HG02938 (cell line): ENCODE results near the gene MR1.
"Not testable (repeated sequence)": the region's sequence is repeated elsewhere in the genome, so short reads cannot be mapped to it uniquely, and the experiment has no call there.

Experiments
- ATAC-seq: cut with Tn5 transposase; IDR thresholded peaks from one replicate; pipeline ENCODE4 v1.9.1; 2021; ENCODE audit warnings: mild to moderate bottlenecking, moderate library complexity; ENCODE audit not compliant: unreplicated experiment

The MR1 gene

DNA sequence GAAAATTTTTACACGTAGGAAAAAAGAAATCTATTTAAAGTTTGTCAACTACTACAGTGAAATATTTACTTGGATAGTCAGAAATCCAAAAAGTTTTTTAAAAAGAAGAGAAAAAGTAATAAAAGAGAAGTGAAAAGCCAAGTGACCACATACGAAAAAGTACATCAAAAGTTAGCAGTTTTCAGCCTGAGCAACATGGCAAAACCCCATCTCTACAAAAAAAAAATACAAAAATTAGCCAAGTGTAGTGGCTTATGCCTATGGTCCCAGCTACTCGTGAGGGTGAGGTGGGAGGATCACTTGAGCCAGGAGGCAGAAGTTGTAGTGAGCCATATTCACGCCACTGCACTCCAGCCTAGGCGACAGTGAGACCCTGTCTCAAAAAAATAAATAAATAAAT is 5.2 kb upstream of the MR1 start:
- no peak for ATAC-seq

DNA sequence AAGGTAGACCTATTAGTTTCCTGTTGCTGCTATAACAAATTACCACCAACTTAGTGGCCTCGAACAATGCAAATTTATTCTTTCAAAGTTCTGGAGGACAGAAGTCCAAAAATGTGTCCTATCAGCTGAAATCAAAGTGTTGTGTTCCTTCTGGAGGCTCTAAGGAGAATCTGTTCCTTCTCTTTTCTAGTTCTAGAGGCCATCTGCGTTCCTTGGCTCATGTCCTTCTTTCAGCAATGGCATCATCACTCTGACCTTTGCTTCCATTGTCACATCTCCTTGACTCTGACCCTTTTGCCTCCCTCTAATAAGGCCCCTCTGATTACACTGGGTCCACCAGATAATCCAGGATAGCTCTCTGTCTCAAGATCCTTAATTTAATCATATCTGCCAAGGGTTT is 1.2 kb upstream of the MR1 start:
- no peak for ATAC-seq

DNA sequence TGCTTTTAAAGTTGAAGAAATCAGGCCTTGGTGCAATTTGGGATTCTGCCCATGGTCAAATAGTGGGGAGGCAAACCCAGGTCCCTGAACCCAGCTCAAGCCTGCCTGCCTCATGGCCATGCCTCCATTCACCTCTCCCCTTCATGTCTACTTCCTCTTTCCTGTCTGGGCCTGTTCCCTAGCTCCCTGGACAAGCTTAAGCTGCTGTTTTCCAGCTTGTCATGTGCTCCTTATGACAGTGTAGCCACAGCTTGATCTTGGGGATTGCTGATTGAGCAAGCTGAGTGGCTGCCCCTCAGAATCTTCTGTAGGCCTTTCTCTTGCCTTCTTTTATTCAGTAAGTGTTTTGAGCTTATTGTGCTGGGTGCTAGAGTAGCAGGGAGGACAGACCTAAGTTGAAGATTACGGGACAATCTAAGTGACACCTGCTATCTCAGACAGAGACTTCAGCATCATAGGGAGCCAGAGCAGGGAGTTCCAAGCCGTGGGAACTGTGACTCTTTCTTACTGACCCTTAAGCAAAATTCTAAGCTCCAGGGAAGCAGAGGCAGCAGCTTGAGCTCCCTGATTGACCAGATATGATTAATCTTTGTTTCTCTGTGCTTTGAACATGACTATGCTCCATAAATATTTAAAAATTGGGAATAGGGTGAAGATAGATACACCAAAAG is 520 bp upstream of the MR1 start:
- ATAC-seq = peak; percentile 27

DNA sequence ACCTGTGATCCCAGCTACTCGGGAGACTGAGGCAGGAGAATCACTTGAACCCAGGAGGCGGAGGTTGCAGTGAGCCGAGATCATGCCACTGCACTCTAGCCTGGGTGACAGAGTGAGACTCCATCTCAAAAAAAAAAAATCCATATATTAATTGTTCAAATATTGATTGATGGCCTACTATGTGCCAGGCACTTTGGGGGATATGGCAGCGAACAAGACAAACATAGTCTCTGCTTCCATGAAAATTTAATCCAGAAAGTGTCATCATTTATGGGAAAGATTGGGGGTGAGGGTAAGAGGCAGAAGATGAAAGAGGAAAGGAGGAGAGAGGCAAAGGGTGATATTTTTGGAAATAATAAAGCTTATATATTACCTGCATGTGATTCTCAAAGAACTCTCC is 1.4 kb downstream of the MR1 start:
- not testable (repeated sequence) for ATAC-seq

DNA sequence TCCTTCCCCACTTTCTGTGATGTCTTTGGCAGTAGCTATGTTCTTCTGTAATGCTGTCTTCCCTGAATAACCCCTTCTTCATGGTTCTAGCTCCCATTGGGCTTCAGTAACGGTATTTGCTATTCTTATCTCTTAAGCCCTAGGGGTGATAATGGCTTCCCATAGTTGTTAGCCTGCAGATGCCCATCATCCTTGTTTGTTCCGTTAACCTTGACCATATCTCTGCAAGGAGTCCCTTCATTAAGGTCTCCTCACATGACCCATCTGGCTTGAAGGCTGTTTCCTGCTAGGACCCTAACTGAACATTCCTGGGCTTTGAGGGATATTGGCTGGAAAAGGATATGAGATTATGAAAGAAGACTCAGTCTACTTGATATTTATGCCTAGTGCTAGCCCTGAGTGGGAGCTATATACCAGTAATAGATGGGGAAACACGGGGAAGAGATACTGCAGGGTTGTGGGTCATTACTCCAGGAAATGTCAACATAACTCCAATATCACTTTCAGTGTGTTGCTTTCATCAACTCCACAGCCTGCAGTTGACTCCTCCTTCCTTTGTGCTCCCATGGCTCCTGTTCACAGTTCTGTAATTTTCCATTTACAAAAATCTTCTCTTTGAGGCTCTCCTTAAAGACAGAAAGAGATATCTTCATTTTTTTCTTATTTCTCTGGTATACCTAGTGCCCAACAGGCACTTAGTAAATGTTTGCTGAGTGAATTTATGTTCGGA is 2.5 kb downstream of the MR1 start:
- no peak for ATAC-seq

DNA sequence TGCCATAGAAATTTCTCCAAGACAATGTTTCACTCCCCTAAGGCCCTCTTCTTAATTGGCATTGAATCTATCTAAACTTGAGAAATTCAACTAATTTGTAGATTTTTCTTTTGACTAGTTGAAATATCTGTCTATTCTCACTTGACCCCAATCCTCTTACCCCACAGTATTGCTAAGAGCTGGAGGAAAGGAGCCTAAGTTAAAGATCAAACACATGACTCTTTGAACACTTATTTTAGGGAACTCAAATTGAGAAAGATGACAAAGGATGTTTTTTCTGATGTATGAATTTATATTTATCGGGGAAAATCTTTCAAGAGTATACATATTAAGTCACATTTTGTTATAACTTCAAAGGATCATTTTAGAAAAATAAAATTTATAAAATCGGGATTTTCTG is 3.6 kb downstream of the MR1 start:
- no peak for ATAC-seq

DNA sequence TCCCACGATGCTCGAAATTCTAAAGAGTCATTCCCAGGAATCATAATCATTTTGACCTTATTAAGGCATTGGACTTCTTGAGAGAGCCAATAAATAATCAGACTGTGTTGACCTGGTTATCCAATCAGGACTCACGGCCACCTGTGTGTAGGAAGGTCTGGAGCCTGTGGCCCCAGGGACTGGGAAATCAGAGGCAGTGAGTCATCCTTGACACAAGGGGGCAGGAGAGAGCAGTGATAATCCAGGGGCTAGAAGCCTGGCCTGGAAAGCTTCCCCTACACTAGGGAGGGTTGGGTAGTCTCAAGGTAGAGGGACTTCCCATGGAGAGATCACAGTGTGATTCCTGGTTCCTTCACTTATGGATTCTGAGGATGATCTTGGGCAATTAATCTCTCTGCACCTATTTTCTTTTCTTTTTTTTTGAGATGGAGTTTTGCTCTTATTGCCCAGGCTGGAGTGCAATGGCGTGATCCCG is 4.7 kb downstream of the MR1 start:
- ATAC-seq = no peak

DNA sequence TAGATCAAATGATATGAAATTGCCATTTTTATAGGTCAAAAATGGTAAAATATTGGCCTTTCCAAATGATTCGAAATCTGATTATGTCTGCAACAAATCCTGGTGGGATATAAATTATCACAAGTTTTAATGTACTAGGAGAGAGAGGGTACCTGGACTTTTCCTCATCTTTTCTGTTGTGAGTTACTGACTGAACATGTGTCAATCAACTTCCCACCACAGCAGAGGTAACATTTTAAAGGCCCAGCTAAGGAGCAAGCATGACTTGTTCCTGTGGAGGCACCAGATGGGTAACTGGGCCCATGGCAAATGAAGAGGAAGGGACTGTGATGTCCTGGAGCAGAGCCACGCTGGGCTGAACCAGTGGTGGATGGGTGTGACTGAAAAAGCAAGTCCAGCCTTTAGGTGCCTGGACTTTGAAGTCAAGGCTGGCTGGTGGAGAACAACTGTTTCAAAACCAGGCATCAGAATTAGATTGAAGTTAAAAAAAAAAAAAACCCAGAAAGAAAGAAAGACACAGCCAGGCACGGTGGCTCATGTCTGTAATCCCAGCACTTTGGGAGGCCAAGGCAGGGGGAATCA is 6.6 kb downstream of the MR1 start:
- ATAC-seq = no peak

DNA sequence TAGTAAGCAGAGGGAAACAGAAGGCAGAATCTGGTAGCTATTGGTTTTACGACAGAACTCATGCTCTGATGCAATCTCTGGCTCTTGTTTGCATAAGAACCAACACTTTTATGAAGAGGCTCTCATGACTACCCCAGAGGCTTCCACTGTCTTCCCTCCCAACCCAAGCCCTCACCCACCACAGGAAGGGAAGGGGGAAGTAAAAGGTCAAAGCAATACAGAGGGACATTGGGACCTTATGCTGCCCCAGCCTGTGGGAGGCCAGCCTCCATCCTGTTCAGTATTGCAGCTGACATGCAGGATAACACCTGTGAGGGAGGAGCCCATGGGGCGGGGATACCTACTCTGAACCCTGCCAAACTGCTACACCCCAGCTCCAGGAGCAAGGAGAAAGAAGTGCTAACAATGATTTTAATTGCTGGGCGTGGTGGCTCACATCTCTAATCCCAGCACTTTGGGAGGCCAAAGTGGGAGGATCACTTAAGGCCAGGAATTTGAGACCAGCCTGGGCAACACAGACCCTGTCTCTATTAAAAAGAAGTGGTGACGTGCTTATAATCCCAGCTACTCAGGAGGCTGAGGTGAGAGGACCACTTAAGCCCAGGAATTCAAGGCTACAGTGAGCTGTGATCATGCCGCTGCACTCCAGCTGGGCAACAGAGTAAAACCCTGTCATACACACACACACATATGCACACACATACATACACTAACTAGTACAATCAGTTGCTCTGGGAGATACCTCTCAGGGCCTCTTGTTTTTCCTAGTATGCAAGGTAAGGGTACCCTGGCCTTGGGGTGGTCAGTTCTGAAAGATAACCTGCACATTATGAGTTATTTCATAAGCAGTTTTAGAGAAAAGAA is 9.5 kb downstream of the MR1 start:
- ATAC-seq = no peak

DNA sequence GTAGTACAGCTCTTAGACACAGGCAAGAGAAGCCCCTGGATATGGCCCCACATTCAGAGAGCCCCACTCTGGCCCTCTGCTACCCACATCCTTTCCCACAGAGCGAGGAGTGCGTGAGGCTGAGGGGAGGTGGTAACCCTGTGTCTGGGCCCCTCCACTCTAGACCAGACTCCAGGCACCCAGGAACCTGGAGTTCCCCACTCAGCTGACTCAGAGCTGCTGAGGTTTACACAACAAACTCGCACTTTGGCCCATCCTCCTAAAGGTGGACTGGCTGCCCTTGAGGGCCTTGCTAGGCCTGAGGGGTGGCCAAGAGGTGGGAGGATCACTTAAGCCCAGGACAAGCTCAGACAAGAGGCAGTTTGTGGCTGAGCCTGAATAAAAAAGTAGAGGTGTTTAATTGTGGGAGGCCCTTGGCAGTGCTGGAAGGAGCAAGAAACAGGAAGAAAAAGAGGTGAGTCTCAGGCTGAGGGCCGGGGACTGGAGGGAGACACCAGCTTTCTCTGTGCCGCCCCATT is 10.7 kb downstream of the MR1 start:
- peak; percentile 77 for ATAC-seq

DNA sequence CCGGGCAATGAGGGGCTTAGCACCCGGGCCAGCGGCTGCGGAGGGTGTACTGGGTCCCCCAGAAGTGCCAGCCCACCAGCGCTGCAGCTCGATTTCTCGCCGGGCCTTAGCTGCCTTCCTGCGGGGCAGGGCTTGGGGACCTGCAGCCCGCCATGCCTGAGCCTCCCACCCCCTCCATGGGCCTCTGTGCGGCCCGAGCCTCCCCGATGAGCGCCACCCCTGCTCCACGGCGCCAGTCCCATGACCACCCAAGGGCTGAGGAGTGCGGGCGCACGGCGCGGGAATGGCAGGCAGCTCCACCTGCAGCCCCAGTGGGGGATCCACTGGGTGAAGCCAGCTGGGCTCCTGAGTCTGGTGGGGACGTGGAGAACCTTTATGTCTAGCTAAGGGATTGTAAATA is 12.2 kb downstream of the MR1 start:
- not testable (repeated sequence) for ATAC-seq

DNA sequence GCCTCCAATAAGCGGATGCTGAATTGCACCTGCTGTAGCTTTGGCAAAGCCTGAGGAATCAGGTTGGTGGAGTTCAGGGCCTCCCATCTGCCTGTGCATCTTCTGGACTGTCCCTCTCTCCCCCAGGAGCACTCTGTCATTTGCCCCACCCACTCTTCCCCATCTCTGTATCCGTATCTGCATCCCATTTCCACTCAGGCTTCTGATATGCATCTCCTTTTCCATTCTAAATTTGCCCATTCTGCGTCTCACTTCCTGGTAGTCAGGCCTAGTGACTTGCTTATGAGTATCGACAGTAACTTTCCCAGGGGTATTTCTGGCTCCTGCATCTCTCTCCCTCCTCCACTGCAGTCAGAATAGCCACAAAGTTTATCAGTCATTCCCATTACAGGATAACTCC is 15.6 kb downstream of the MR1 start:
- ATAC-seq = no peak

DNA sequence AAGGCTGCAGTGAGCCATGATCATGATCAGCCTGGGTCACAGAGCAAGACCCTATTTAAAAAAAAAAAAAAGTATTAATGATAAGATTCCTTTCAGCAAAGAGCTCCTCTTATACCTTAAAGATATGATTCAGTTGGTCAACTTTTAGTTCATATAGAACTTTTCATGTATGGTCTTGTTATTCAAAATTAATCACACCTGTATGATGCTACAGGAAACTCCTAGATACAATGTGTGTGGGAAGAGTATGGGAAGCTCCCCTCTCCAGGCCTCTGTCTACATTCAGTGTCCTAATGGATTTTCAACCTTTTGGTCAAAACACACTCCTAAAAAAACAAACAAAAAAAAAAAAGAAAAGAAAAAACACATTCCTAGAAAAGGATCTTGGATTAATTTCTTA is 17.1 kb downstream of the MR1 start:
- no peak for ATAC-seq

DNA sequence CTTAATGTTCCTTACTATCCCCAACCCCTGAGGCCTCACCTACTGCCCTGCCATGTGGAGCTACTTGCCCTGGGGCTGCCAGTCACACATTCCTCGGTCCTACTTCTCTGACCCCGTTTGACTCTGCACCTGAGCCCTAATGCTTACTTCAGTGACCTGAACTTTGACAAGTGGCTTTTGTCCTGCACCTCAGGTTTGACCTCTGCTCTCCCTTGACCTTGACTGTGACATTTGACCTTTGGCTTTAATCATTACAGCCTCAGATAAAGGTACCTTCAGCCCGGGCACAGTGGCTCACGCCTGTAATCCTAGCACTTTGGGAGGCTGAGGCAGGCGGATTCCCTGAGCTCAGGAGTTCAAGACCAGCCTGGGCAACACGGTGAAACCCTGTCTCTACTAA is 22.8 kb downstream of the MR1 start:
- ATAC-seq = no peak

DNA sequence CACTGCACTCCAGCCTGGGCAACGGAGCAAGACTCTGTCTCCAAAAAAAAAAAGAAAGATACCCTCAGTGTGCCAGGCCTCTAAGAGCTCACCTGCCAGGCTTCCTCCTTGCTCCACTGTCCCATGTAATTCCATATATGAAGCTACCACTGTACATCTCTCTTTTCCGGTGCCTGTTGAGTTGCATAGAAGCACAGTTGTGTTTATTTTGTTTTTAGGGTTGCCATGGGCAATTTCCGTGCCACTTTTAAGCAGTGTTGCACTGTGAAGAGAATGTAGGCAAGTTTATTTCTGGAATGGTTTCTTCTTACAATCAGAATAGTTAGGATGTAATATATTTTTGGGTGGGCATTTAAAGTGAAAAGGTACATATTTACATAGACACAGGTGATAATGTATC is 23.3 kb downstream of the MR1 start:
- no peak for ATAC-seq

DNA sequence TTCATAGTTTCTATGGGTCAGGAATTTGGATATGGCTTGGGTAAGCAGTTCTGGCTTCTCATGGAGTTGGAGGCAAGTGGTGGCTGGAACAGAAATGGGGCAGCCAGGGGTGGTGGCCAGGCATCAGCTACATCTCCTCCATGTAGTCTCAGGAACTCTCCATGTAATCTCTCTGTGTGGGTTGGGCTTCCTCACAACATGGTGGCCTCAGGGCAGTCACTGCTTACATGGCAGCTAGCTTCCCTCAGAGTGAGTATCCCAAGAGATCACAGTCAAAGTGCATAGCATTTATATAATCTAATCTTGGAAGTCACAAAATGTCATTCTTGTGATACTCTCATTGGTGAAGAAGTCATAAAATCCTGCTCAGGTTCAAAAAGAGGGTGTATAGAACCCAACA is 25.7 kb downstream of the MR1 start:
- no peak for ATAC-seq

DNA sequence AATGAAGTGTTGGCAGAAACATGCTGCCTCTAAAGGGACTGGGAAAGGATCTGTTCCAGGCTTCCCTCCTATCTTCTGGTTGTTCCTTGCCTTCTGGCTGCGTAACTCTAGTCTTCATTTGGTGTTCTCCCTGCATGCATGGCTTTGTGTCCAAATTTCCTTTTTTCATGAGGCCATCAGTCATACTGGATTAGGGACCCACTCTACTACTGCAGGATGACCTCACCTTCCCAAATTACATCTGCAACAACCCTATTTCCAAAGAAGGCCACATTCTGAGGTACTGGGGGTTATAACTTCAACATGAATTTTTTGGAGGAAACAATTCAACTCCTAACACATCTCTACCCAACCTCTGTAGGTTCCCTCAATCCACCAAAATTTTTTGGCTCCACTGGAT is 26.3 kb downstream of the MR1 start:
- no peak for ATAC-seq

DNA sequence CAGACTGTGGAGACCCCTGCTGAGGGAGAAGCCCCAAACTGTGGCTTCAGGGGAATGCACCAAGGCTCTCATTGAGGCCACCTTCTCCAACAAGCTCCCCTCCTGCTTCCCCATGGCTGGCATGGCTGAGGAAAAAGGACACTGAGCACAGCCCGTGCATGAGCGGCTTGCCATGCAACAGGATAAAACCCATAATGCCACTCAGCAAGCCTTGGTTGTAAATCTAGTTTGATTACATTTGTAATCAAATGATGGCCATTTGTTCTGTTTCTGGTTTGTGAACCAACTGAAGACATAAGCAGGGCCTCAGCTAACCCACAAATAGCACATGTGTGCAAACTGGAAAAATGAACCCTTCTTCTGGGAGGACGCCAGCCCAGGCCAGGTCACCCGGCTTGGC is 27.2 kb downstream of the MR1 start:
- not testable (repeated sequence) for ATAC-seq

DNA sequence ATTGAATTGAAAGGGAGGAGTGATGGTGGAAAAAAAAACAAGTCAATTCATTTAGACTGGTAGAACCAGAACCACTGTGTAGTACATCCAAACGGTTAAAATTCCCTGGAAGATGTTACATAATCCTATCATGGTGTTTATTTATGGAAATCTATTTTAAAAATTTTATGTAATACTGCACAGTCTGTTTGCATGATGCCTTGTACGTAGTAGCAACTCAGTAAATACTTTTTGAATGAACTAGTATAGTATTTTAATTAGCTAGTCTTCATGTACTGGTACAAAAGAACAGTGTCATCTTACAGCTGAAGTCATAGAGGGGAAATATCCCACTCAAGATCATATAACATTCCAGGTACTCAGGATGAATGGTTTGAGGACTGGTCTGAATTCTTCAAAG is 27.7 kb downstream of the MR1 start:
- no peak for ATAC-seq

DNA sequence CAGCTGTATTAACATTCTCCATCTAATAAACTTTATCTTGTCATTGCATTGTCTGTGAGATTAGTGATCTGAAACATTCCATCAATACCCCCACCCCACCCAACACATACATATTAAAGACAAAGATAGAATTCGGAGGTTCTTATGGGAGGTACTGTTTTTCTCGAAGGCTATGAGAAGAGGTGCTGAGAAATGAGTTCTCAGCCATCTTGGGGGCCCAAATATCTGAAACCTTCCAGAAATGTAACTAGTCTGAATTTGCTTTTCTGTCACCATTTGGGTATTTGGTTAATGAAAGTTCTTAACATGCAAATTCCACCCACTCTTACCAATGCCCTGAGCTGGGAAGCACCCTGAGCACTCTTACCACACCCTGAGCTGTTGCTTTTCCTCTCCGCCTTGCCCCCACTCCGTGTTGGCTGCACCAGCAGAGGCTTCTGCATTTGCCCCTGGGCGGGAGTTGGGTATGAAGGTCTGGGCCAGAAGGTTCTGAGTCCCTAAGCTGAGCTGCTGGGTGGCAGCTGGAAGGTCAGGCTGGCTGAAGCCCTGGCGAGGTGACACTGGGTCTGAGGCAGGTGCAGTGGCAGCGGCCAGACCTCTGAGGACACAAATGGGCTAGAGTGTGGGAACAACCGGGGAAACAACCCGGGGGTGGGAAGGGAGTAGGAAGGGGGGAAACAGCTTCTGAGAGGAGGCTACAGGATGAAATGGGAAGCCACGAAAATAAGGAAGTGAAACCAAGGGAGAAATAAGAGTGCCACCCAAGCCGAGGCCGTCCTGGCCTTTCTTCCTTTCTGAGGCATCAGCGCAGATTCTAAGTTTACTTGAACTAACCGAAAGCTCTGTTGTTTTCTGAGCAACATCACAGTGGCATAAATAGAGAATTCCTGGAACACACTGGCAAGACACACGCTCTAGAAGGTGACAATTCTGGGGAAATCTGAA is 28.4 kb downstream of the MR1 start:
- peak; percentile 82 for ATAC-seq
